K562 (cell line): ENCODE results near the gene PTRHD1. TPM values are rescaled to one million over a fixed set of nuclear protein-coding genes. Genes with fewer than 3 reads are reported as not detected.
A peak's percentile ranks its signal among the peaks of the same experiment; 100 is the strongest.

Source experiments
- BCLAF1 ChIP-seq, 2 experiments: fragments of 450-650 bp in 1 of 2; IDR thresholded peaks; 2 replicates each; pipeline ENCODE4 v1.6.1; 2011 to 2017; ENCODE audit warnings: low read depth in 2 of 2, antibody characterized with exemption in 1 of 2, borderline replicate concordance in 1 of 2, low read length in 1 of 2, mild to moderate bottlenecking in 1 of 2, mixed read lengths in 1 of 2; ENCODE audit not compliant: control insufficient read depth in 1 of 2
- CBFA2T2 ChIP-seq: fragments of 450-650 bp; conservative IDR thresholded peaks from 2 replicates; pipeline ENCODE4 v1.6.1; 2017; ENCODE audit warnings: mild to moderate bottlenecking
- DACH1 ChIP-seq: fragments of 450-650 bp; IDR thresholded peaks from 2 replicates; pipeline ENCODE4 v1.6.1; 2018; ENCODE audit not compliant: partially characterized antibody
- ELF2 ChIP-seq: fragments of 250-450 bp; sonication (Bioruptor Pico); IDR thresholded peaks from 2 replicates; pipeline ENCODE4 v1.5.0; 2021; ENCODE audit warnings: mild to moderate bottlenecking
- HES1 ChIP-seq: fragments of 450-650 bp; IDR thresholded peaks from 2 replicates; pipeline ENCODE4 v1.6.1; 2016; ENCODE audit warnings: low read depth, mild to moderate bottlenecking, moderate library complexity
- NCOR1 ChIP-seq: fragments of 450-650 bp; IDR thresholded peaks from 2 replicates; pipeline ENCODE4 v1.6.1; 2016; ENCODE audit warnings: mild to moderate bottlenecking, moderate library complexity
- PRDM10 ChIP-seq: fragments of 450-650 bp; IDR thresholded peaks from 2 replicates; pipeline ENCODE4 v1.6.1; 2018; ENCODE audit not compliant: partially characterized antibody
- SMARCA5 ChIP-seq: fragments of 450-650 bp; IDR thresholded peaks from 2 replicates; pipeline ENCODE4 v1.6.1; 2016
- ZBTB34 ChIP-seq: fragments of 250-450 bp; sonication (Bioruptor Pico); IDR thresholded peaks from 2 replicates; pipeline ENCODE4 v1.8.0; 2021; ENCODE audit warnings: mild to moderate bottlenecking, moderate library complexity
- polyA plus RNA-seq, 8 experiments: library from polyadenylated mRNA; depleted of rRNA in 4 of 8; stranded (reverse) in 5 of 8; unstranded in 3 of 8; fragments of >200 nt; fragmentation: Nextera tagmentation in 2 of 8; fragmentation: Illumina TruSeq in 1 of 8; extraction: Ambion mirVana in 2 of 8; extraction: Trizol in 1 of 8; gene quantifications; 2 replicates each; pipeline versions ENCODE4 v1.2.1 to v1.2.3, GENCODE V29; 2011 to 2014; ENCODE audit warnings: inconsistent platforms in 1 of 8, missing spikeins in 1 of 8
- total RNA-seq, 7 experiments: library from RNA; depleted of rRNA in 6 of 7; stranded (reverse); fragments of >200 nt in 6 of 7; fragmentation: Illumina TruSeq in 2 of 7; extraction: Trizol in 2 of 7; gene quantifications; 2 replicates each; pipeline versions ENCODE4 v1.2.1 to v1.2.3, GENCODE V29; 2011 to 2021; ENCODE audit warnings: low replicate concordance in 1 of 7

The PTRHD1 gene
- total and polyA plus RNA-seq, 9 of the 15 experiments (the other 6 are each of a cell fraction or from before 2014, with no cell fraction given): 15.8 to 83.2 (median 46.6) TPM

GRCh38 chr2:24797644-24798043 lies 4.5 kb upstream of the PTRHD1 start (continued):
- peak; percentile 60; the same call in 1 of the 2 replicates for TF ChIP-seq SMARCA5
- TF ChIP-seq PRDM10: no peak
- TF ChIP-seq DACH1: peak; percentile 28
- TF ChIP-seq BCLAF1 (IDR thresholded peaks at IDR 0.05; ENCODE audit: borderline replicate concordance in 1 of 2, control insufficient read depth in 1 of 2, low read depth in 2 of 2, low read length in 1 of 2): no peak
- TF ChIP-seq ELF2 (CRISPR knock-in tag): no peak
- TF ChIP-seq HES1: no peak
- peak; percentile 71 for TF ChIP-seq CBFA2T2
- TF ChIP-seq NCOR1: peak; percentile 48; the same call in 1 of the 2 replicates
- TF ChIP-seq ZBTB34 (CRISPR knock-in tag): no peak
